GM19397 (cell line): Measurements from ENCODE around the gene CERS6.
"Not testable (repeated sequence)": the region's sequence is repeated elsewhere in the genome, so short reads cannot be mapped to it uniquely, and the experiment has no call there.

Experiments used
- ATAC-seq: cut with Tn5 transposase; IDR thresholded peaks from one replicate; pipeline ENCODE4 v1.9.1; 2021; ENCODE audit warnings: mild to moderate bottlenecking, moderate library complexity; ENCODE audit not compliant: unreplicated experiment

Gene CERS6

DNA sequence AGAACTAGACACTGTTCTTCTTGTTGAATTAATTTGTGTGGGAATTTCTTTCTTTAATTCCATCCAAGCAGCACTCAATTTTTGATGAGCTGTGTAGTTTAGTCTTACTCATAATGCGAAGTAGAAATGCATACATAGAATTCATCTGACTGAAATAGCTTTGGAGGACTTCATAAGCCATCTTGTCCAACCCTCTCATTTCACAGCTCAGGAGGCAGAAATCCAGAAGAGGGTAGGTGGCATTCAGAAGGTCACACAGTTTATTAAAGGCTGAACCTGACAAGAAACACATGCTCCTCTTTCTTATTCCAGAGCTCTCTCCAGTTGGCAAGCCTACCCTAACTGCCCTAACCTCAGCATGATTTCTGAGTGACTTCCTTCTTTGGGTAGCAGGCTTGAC is 177.1 kb downstream of the CERS6 start:
- ATAC-seq, result no peak

DNA sequence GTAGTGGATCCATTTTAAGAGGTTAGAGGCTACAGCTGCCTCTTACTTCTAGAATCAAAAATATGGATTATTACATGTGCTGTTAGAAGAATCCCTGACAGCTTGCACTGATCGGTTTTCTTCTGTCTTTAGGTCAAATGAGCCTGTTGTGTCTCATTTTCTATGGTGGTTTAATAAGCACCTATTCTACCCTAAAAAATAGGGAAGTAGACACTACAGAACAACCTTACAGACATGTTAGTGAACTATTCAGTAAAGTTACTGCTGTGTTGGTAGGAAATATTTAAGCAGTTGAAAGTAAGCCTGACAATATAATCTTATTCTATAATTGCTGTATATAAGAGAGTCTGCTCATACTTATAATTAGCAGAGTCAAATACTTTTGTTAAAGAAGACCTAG is 177.8 kb downstream of the CERS6 start:
- no peak for ATAC-seq

DNA sequence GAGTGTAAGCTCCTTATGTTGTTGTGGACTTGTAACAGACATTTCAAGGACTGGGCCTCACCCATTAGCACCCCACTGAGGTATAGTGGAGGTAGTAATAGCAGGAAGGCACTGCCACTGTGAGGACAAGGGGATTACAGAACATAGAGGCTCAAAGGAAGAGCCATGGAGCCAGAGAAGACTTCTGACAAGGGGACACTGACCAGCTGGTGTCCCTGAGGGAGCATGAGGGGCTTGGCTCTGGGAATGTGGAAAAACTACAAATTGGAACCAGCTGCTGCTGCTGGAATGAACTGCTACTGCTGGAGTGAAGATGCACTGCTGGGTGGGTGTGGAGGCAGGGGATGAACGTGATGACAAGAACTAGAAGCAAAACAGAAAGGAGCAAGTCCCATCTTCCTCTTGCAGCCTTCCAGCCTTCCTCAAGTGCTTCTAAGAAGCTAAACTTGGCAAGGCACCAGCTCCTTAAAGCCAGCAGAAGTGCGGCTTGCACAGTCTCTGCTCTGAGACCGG is 179.0 kb downstream of the CERS6 start:
- ATAC-seq, result no peak

DNA sequence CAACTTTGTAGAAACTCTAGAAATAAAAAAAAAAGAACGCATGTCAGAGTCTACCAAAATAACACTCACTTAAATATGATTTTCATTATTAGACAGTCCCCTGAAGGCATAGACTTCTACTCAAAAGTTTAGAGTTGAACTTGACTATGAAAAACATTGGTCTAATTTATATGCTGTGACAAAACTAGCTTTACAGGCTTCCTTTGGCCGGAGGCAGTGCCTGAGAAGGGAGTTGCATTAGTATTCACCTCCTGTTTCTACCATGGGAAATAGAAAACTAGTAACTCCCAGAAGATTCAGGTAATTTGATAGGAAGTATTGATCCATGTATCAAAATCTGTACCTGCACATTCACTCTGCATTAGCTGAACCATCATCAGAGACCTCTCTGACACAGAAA is 182.9 kb downstream of the CERS6 start:
- ATAC-seq, result no peak

DNA sequence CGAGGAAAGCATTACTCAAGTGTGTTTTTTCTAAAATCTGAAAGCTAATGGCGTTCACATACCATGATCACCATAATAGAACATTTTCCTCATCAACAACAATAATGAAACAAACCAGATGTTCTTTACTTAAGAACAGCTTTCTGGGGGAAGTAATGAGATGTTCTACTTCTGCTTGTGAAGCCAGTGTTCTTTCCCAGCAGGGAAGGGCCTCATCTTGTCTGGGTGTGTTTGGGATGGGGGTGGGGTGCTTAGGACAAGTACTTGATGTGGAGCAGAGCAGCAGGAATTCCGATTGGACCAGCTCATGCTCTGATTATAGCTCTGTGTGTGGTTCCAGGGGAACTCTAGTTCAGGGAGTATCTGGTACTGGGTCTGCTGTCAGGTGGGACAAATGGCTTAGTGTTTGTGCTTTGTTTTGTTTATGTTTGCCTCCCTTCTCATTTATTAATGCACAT is 183.4 kb downstream of the CERS6 start:
- no peak for ATAC-seq

DNA sequence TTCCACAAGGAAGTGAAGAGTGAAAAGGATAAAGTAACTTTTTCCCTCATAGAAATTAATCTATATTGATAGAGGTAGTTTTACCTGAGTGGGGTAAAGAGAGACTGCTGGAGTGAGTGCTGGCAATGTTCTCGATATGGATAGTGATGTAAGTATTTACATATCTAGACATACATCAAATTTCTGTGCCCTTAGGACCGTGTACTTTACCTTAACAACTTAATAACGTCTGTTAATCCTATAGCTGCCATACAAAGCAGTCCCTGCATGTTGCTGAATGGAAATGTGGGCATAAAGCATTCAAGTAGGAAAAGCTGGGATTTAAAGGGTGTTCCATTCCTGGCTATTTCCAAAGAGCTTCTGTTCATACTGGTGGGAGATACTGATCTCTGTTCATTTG is 184.0 kb downstream of the CERS6 start:
- ATAC-seq, result no peak

DNA sequence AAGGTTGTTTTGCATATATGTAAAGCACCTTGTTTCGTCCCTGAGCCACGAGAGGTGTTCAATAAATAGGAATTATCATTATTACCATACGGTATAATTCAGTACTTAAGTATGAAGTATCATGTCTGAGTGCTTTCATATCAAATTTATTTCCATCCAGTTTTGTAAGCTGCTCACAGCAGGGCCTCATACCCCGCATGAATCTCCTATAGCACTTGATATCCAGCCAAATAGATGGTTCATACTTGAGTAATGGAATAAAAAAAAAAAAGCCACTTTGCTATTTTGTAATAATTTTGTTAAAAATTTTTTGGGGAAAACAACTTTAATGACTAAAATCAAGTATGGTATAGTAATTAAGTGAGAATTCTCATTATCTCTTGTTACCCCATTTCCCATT is 185.6 kb downstream of the CERS6 start:
- no peak for ATAC-seq

DNA sequence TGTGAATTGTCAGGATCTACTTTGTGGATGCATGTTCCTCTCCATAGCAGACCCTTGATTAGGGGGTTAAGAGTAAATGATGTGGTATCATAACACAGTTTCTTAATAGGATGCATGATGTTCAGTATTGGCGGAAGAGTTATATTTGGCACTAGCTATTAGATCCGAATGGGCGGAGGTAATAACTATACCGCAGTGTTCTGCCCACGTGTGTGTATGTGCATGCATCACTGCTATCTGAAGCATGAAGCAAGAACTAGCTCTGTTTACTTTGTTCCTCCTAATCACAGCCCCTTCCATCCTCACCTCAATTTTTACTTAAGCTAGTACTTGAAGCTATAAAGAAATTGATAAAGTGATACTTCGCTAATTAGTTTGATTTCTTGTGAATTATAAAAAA is 186.8 kb downstream of the CERS6 start:
- no peak for ATAC-seq

DNA sequence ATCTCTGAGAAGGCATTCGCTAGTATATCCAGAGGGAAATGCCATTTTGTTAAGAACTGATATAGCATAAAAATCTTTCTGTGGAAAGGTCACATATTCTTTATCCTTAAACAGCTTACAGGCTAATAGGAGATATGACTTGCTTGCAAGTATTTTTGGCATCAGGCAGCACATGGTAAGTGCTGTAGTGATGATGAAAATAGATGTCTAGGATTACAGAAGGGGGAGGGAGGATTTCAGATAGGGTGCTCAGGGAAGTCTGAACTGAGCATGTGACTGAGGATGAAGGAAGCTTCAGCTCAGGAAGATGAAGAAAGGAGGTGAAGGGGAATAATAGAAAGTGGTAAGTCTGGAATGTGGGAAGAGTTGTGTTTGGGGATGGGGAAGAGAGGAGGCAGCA is 187.9 kb downstream of the CERS6 start:
- no peak for ATAC-seq

DNA sequence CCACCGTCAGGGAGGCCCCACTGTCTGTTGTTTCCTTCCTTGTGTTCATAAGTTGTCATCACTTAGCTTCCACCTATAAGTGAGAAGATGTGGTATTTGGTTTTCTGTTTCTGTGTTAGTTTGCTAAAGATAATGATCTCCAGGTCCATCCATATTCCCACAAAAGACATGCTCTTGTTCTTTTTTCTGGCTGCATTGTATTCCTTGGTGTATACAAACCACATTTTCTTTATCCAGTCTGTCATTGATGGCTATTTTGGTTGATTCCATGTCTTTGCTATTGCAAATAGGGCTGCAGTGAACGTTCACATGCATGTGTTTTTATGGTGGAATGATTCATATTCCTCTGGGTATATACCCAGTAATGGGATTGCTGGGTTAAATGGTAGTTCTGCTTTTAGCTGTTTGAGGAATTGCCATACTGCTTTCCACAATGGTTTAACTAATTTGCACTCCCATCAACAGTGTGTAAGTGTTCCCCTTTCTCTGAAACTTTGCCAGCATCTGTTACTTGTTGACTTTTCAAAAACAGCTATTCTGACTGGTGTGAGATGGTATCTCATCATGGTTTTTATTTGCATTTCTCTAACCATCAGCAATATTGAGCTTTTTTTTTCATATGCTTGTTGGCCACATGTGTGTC is 189.7 kb downstream of the CERS6 start:
- no peak for ATAC-seq

DNA sequence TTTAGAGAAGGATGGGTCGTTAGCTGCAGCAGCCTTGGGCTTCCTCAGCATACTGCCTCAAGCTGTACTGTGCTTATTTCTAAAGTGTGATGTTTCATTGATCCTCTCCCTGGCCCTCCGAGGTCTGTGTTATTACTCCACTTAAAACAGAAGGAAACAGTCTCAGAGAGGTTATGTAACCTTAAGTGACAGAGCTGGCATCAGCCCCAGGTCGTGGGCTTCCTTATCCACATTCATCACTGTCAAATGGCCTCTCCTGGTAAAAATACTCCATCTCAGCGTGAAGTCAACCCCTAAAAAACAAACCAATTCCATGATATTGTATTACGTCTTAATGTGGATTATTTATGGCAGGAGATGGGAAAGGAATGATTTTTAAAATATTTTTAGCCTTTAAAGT is 193.0 kb downstream of the CERS6 start:
- no peak for ATAC-seq

DNA sequence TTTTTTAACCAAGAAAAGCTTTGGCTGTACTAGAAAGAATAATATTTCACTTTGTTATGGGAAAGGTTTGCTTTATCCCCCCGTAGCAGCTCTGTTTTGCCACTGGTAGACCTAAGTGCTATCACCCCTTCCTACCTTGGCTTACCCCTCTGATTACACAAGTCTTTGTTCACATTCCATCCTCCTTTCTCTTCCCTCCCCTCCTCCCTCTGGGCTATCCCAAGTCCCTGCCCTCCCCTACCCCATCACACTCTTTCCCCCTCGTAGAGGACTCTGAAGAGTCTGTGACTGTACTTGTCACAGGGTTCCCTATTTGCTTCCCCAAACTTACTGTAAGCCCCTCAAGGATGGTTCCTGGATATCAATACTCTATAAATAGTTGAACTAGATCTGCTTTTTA is 193.5 kb downstream of the CERS6 start:
- ATAC-seq, result no peak

DNA sequence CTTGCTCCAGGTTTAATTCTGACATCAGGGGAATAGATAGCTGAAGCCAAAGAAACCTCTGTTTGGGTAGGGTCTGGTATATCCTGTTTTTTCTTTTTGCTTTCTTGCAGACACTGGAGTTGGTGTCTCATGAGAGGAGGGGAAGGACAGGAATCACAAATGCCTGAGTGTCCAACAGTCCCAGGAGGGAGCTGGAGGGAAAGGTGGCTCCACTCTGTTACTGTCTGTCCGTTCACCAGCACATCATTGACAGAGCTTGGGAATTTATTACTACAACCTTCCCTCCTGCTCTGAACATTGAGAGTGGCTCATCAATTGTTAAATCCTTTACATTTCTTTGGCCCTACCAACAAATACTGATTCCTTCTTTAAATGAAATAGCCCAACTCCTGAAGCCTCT is 194.1 kb downstream of the CERS6 start:
- no peak for ATAC-seq

DNA sequence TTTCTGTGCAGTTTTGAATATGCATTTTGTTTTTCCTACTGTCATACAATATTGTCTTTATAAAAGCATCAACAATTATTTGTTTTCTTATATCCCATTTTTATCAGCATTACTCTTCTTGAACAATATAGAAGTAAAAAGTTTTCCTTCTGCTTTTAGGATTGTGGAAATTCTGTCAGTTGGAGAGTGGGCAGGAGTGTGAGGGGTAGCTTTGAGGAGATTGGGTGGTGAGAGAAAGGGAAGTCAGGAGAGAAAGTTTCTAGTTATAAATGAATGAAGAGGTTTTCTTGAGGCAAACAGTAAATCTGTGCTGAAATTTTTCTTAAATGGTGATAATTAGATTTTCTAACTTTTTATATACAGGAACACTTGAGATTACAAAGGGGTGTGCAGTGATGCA is 194.7 kb downstream of the CERS6 start:
- ATAC-seq, result no peak

DNA sequence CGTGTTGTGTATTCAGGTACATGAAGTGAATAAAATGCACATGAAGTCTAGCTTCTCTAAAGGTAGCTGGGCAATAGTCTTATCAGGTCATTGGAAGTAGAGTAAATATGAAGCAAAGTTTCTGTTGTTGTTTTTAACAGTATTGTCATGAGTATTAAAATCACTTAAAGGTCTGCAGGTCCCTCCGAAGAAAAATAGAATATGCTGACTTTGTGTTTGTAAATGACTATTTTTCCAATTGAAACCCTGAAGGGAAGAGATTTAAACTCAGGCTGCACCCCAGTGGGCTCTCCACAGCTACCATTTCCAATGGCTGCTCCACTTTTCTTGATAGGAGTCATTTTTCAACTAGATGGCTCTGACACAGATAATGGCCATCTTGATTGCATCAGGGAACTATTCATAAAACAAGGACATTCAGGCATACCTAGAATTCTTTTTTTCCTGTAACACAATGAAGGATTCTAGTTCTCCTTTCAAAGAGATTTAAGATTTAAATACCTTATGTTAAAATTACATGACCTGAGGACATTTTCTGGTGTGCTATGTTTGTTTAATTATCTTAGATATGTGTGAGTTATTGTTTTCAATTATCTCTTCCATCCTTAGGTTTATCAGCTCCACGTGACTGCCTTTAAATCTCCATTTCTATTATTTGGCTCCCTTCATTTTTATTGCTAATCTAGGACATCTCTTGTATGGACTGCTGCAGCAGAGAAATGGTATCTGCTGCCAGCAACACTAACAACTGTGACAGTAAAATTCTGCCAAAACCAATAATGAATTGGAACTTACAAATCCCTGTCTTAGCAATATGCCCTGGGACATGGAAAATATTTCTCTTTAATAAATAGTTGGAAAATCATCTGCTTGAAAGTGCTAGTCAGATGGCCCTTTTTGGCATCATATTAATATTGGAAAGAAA is 197.2 kb downstream of the CERS6 start:
- no peak for ATAC-seq

DNA sequence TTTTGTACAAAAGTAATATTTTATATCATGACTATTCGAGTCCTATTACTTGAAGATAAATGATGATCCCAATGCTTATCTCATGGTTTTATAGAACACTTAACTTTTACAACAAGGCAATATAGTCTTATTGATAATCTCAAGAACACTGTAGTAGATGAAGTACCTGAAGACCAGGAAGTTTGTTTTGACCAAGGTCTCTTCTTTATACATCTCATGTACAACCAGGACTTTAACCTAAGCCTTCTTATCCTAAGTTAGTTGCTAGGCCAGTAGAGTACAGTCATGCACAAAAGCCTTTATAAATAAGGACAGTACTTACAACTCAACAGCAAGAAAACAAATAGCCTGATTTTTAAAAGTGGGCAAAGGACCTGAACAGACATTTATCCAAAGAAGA is 198.6 kb downstream of the CERS6 start:
- no peak for ATAC-seq

DNA sequence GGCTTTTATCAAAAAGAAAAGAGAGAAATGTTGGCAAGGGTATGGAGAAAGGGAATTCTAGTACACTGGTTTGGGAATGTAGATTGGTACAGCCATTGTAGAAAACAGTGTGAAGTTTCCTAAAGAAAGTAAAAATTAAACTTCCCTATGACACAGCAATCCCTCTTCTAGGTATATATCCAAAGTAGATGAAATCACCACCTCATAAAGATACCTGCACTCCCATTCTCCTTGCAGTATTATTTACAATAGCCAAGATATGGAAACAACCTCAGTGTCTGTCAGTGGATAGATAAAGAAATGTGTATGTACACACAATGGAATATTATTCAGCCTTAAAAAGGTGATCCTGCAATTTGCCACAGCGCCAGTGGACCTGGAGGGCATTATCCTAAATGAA is 199.1 kb downstream of the CERS6 start:
- no peak for ATAC-seq

DNA sequence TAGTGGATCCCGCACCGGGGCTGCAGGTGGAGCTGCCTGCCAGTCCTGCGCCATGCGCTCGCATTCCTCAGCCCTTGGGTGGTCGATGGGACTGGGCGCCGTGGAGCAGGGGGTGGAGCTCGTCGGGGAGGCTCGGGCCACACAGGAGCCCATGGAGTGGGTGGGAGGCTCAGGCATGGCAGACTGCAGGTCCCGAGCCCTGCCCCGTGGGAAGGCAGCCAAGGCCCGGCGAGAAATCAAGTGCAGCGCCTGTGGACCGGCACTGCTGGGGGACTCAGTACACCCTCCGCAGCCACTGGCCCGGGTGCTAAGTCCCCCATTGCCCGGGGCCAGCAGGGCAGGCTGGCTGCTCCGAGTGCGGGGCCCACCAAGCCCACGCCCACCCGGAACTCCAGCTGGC is 201.3 kb downstream of the CERS6 start:
- not testable (repeated sequence) for ATAC-seq

DNA sequence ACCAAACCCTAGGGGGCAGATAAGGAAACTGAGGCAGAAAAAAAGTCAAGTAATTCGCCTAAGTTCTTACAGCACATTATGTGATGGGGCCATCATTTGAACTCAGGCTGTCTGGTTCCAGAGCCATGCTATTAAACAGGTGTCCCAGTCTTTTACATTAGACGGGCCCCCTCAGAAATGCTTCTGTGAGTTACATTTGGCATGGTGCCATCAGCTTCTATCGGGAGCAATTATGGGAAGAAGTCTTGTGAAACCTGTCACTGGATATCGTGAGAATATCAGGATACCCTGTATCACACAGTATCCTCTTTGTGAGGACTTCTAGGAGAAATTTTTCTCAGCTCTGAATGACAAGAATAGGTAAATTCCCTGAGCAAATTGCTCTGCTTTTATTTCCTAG is 202.6 kb downstream of the CERS6 start:
- ATAC-seq, result no peak

DNA sequence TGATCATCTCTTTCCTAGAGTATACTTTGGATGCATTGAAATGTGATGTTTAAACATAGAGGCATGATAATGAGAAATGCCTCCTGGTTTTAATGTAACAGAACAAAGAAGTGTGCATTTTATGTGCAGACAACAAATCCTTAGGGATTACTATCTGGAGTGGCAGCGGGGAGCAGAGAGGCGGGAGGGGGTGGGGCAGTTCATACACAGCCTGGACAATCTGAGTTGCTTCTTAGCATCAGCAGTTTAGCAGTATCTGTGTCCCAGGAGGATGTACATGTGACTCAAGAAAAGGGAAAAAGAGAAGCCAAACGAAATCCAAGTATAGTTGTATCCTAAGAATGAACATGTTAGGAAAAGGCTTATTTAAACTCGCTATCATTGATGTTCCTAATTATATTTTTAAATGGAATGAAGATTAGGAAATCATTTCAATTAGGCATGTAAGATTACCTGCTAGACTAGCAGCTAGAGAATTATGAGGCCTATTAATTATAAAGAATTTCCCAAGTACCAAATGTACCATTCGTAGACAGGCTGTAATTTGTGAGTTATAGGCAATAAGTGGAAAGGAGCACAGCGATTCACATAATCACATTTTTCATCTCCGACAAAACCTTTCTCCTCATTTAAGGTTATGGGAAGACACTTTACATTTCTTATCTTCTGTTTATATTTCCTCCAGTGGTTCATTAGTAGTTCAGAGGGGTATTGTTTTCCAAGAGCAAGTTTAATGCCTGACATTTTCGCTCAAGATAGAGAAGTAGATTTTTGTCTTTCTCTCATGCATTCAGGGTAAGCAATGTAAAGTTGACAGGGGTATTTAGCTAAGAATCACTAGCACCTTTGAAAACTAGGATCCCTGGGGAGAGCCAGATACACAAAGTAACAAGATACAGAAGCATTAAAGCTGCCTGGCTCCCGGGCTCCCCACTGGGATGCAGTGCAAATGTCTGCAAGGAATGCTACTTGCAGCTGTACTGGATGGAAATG is 205.1 kb downstream of the CERS6 start:
- no peak for ATAC-seq

DNA sequence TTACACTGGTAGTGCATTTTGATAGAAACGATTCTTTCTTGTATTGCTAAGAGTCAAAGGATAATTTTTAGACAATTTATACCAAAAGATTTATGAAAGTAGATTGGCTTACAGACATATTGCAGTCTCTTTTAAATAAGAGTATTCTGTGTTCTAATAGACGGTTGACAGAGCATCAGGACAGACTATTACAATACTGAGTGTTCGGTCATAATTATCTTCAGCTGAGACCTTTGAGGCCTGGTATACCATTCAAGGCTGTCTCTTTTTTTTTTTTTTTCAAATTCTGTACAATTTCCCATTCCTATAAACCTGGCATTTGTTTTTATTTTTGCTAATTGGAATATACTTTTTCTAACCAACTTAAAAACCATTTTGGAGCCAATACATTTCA is 205.8 kb downstream of the CERS6 start:
- ATAC-seq, result no peak
